Stomach (tissue), 9 donors: ENCODE measurements around the gene DPP10. TPM values are rescaled to one million over a fixed set of nuclear protein-coding genes. Genes with fewer than 3 reads are reported as not detected.
A peak's percentile ranks its signal among the peaks of the same experiment; 100 is the strongest.

Experiments used
- DNase-seq, 2 donors: peaks; one replicate each; pipeline versions ENCODE4 v3.0.0 to v3.0.0-alpha.2; 2013 to 2019
- H3K27ac ChIP-seq, 5 donors: fragments of 200-600 bp in 4 of 5; sonication (generic) in 4 of 5; one replicate each; pipeline ENCODE4 v1.5.1; 2013 to 2019; ENCODE audit warnings: mild to moderate bottlenecking in 1 of 5, moderate library complexity in 1 of 5
- H3K27me3 ChIP-seq, 3 donors: fragments of 200-600 bp; sonication (generic); one replicate each; pipeline ENCODE4 v1.5.1; 2017 to 2019; ENCODE audit warnings: mixed run types in 1 of 3
- H3K36me3 ChIP-seq, 4 donors: fragments of 200-600 bp; sonication (generic); 1 replicate in 3 of 4; 2 replicates in 1 of 4; pipeline ENCODE4 v1.5.1; 2016 to 2019
- H3K4me1 ChIP-seq, 4 donors: fragments of 200-600 bp; sonication (generic); one replicate each; pipeline ENCODE4 v1.5.1; 2016 to 2019
- H3K4me3 ChIP-seq, 4 donors: fragments of 200-600 bp; sonication (generic) in 3 of 4; one replicate each; pipeline ENCODE4 v1.5.1; 2016 to 2019; ENCODE audit warnings: mild to moderate bottlenecking in 1 of 4
- H3K9me3 ChIP-seq, 4 donors: fragments of 200-600 bp; sonication (generic); one replicate each; pipeline ENCODE4 v1.5.1; 2016 to 2019
- EP300 ChIP-seq: sonication (generic); formaldehyde crosslinking; IDR thresholded peaks from one replicate; pipeline ENCODE4 v1.6.1; 2017; ENCODE audit warnings: antibody characterized with exemption
- POLR2A ChIP-seq, 4 donors: fragments of 450-650 bp; IDR thresholded peaks; one replicate each; pipeline ENCODE4 v1.6.1; 2016; ENCODE audit warnings: antibody characterized with exemption in 4 of 4, control low read depth in 2 of 4, mild to moderate bottlenecking in 1 of 4, moderate library complexity in 1 of 4
- POLR2AphosphoS5 ChIP-seq, 3 donors: sonication (generic); formaldehyde crosslinking; IDR thresholded peaks; one replicate each; pipeline ENCODE4 v1.6.1; 2016; ENCODE audit warnings: antibody characterized with exemption in 3 of 3
- WGBS, 5 donors: extraction: QIAGEN DNeasy Blood & Tissue Kit in 3 of 5; methylation state at CpG; one replicate each; pipeline versions ENCODE4 v1.1.5 to v1.1.7; 2013 to 2018; 5-methylcytosine and 5-hydroxymethylcytosine counted together
- intact Hi-C: fragments of 100-400 bp; cut with DNase I; formaldehyde crosslinking; loops from one replicate; pipeline ENCODE4 v1.15.1; 2023; ENCODE audit warnings: low total_unique reads
- polyA plus RNA-seq, 3 donors: library from polyadenylated mRNA; stranded (reverse); fragments of 200-250 nt; gene quantifications; one replicate each; pipeline ENCODE4 v1.2.3, GENCODE V29; 2013
- total RNA-seq, 5 donors: library from RNA; depleted of rRNA; stranded (reverse); fragments of >200 nt; gene quantifications; one replicate each; pipeline versions ENCODE4 v1.1.0 to v1.2.3, GENCODE V29; 2014 to 2016
- TF ChIP-seq, protein P1 (sequence below), 7 experiments: fragments of 450-650 bp in 4 of 7; fragments of 200-600 bp in 3 of 7; sonication (generic) in 3 of 7; IDR thresholded peaks; one replicate each; pipeline ENCODE4 v1.5.1; 2016 to 2019; ENCODE audit warnings: antibody characterized with exemption in 7 of 7, control low read depth in 2 of 7, mild to moderate bottlenecking in 1 of 7
- donor health status: healthy with polysubstance abuse.
- donor health status: Bipolar disorder and iron deficiency.
- donor health status: healthy.

The DPP10 gene
- total and polyA plus RNA-seq, 8 donors: 0.18 to 15.6 (median 2.0) TPM; not detected in 1

- DNase-seq: no peak
- TF ChIP-seq EP300: no peak
- TF ChIP-seq POLR2A (IDR thresholded peaks at IDR 0.05): no peak
- TF ChIP-seq, protein P1, sequence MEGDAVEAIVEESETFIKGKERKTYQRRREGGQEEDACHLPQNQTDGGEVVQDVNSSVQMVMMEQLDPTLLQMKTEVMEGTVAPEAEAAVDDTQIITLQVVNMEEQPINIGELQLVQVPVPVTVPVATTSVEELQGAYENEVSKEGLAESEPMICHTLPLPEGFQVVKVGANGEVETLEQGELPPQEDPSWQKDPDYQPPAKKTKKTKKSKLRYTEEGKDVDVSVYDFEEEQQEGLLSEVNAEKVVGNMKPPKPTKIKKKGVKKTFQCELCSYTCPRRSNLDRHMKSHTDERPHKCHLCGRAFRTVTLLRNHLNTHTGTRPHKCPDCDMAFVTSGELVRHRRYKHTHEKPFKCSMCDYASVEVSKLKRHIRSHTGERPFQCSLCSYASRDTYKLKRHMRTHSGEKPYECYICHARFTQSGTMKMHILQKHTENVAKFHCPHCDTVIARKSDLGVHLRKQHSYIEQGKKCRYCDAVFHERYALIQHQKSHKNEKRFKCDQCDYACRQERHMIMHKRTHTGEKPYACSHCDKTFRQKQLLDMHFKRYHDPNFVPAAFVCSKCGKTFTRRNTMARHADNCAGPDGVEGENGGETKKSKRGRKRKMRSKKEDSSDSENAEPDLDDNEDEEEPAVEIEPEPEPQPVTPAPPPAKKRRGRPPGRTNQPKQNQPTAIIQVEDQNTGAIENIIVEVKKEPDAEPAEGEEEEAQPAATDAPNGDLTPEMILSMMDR (IDR thresholded peaks at IDR 0.05): no peak
- no peak overlapping the region for H3K27ac ChIP-seq
- H3K9me3 ChIP-seq: peaks cover 0 to 4% (median 0%) of the 10 kb centered on the region in 4 donors
- H3K4me1 ChIP-seq: no peaks in the 10 kb centered on the region
- WGBS, 5 donors: 65 to 77% (median 75%) methylated on average over 4 of the region's 4 CpGs
- H3K27me3 ChIP-seq: no peaks in the 10 kb centered on the region
- no peak overlapping the region for H3K4me3 ChIP-seq
- H3K36me3 ChIP-seq: no peaks in the 10 kb centered on the region
- intact Hi-C loops: no loop called here
These were observed 267.8 kb downstream of the DPP10 start for GRCh38 chr2:114709936-114710850.

DNA sequence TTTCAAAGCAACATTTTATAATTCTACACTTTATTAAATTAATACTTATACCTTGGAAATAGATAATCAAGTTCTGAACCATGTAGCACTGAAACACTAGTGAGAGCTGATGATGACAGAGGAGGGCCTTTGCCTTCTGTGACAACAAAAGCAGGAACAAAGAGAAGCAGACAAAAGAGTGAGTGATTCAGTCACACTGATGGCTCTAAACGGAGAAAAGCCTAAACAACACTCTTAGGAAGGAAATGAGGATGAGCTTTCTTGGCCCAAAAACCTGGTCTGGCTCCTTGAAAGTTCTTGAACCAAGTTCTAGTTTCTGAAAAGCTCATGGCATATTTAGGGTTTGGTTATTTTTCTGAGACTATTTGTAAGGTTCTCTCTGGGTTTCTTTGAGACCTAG, 271.9 kb downstream of the DPP10 start:
- intact Hi-C loops: no loop called here
- no peak overlapping the region for H3K27ac ChIP-seq
- H3K27me3 ChIP-seq: no peaks in the 10 kb centered on the region
- H3K4me1 ChIP-seq: no peaks in the 10 kb centered on the region
- TF ChIP-seq EP300: no peak
- TF ChIP-seq, protein P1 (IDR thresholded peaks at IDR 0.05): no peak
- TF ChIP-seq POLR2AphosphoS5 (IDR thresholded peaks at IDR 0.05): no peak
- TF ChIP-seq POLR2A (IDR thresholded peaks at IDR 0.05): no peak
- H3K9me3 ChIP-seq: no peaks in the 10 kb centered on the region
- WGBS, 5 donors: 13 to 33% (median 21%) methylated on average over 1 of the region's 1 CpG
- no peak for DNase-seq
- H3K36me3 ChIP-seq: no peaks in the 10 kb centered on the region
- H3K4me3 ChIP-seq: no peak overlapping the region

GRCh38 chr2:114717049-114717448, 274.6 kb downstream of the DPP10 start:
- Histone ChIP-seq H3K9me3 (no peaks in the 10 kb centered on the region), H3K36me3 (no peaks in the 10 kb centered on the region), H3K27me3 (no peaks in the 10 kb centered on the region), H3K27ac (no peak overlapping the region), H3K4me1 (no peaks in the 10 kb centered on the region), H3K4me3 (no peak overlapping the region)
- TF ChIP-seq, protein P1 (IDR thresholded peaks at IDR 0.05): no peak
- TF ChIP-seq POLR2A (IDR thresholded peaks at IDR 0.05): no peak
- no peak for TF ChIP-seq POLR2AphosphoS5 (IDR thresholded peaks at IDR 0.05)
- no peak for TF ChIP-seq EP300
- 41 to 57% (median 53%) methylated on average over 4 of the region's 4 CpGs for WGBS, 5 donors
- intact Hi-C loops: no loop called here
- no peak for DNase-seq

GRCh38 chr2:114724454-114724853, 282.0 kb downstream of the DPP10 start:
- WGBS, 5 donors: 28 to 56% (median 30%) methylated on average over 1 of the region's 1 CpG
- Histone ChIP-seq H3K27me3 (no peaks in the 10 kb centered on the region), H3K4me3 (no peak overlapping the region), H3K36me3 (no peaks in the 10 kb centered on the region), H3K9me3 (no peaks in the 10 kb centered on the region), H3K4me1 (no peaks in the 10 kb centered on the region), H3K27ac (no peak overlapping the region)
- DNase-seq: peak in 1 of 2 donors; percentile 26
- TF ChIP-seq POLR2AphosphoS5 (IDR thresholded peaks at IDR 0.05): no peak
- no peak for TF ChIP-seq EP300
- TF ChIP-seq POLR2A (IDR thresholded peaks at IDR 0.05): no peak
- TF ChIP-seq, protein P1 (IDR thresholded peaks at IDR 0.05): no peak
- intact Hi-C loops: no loop called here
